Neural crest cell (in vitro differentiated cells): ENCODE data around the gene MAGOH. TPM values are rescaled to one million over a fixed set of nuclear protein-coding genes. Genes with fewer than 3 reads are reported as not detected.

Experiments used
- DNase-seq: peaks from one replicate; pipeline ENCODE4 v3.0.0; 2021; ENCODE audit warnings: low read depth, mixed read lengths, low spot score
- H3K27ac Mint-ChIP-seq: one replicate; pipeline ENCODE4 v1.8.0; 2021; ENCODE audit warnings: mild to moderate bottlenecking, mixed read lengths; ENCODE audit not compliant: unreplicated experiment
- H3K27me3 Mint-ChIP-seq: 2 replicates; pipeline ENCODE4 v1.8.0; 2021; ENCODE audit warnings: low read depth, mild to moderate bottlenecking, mixed read lengths
- H3K36me3 Mint-ChIP-seq: 2 replicates; pipeline ENCODE4 v1.8.0; 2021; ENCODE audit warnings: low read depth, mild to moderate bottlenecking, mixed read lengths
- H3K4me1 Mint-ChIP-seq: 2 replicates; pipeline ENCODE4 v1.8.0; 2021; ENCODE audit warnings: mixed read lengths
- H3K4me3 Mint-ChIP-seq: one replicate; pipeline ENCODE4 v1.8.0; 2021; ENCODE audit warnings: mild to moderate bottlenecking, mixed read lengths
- H3K9me3 Mint-ChIP-seq: 2 replicates; pipeline ENCODE4 v1.8.0; 2021; ENCODE audit warnings: mixed read lengths
- CTCF ChIP-seq: fragments of 200-600 bp; sonication (generic); conservative IDR thresholded peaks from 2 replicates; pipeline ENCODE4 v1.5.0; 2021; ENCODE audit warnings: antibody characterized with exemption, mild to moderate bottlenecking
- total RNA-seq: library from RNA; stranded (reverse); gene quantifications from 2 replicates; pipeline ENCODE4 v1.2.1, GENCODE V29; 2021

Gene MAGOH
- total RNA-seq, 1 donor from 2014 or later: 76.6 TPM

- Mint-ChIP-seq H3K27ac (peak overlapping the region; percentile 16), H3K36me3 (peaks cover 16% of the 10 kb centered on the region), H3K27me3 (no peaks in the 10 kb centered on the region), H3K4me3 (peak overlapping the region; percentile 92), H3K4me1 (peaks cover 26% of the 10 kb centered on the region), H3K9me3 (no peaks in the 10 kb centered on the region)
- no peak for DNase-seq
- TF ChIP-seq CTCF: no peak
These were observed 40.1 kb downstream of the MAGOH start for GRCh38 chr1:53198241-53198651.

- Mint-ChIP-seq H3K4me1 (peaks cover 26% of the 10 kb centered on the region), H3K9me3 (no peaks in the 10 kb centered on the region), H3K27me3 (no peaks in the 10 kb centered on the region), H3K4me3 (peak overlapping the region; percentile 92), H3K36me3 (peaks cover 9% of the 10 kb centered on the region), H3K27ac (peak overlapping the region; percentile 96)
- no peak for DNase-seq
- TF ChIP-seq CTCF: no peak
These were observed 40.8 kb downstream of the MAGOH start for GRCh38 chr1:53197291-53198200.

GRCh38 chr1:53196485-53197290, 41.6 kb downstream of the MAGOH start, which contains the start of gene CPT2:
TSS of gene CPT2 (plus strand) at chr1:53196824. CDS start at chr1:53196944, 120 bp downstream.
- Mint-ChIP-seq H3K9me3 (no peaks in the 10 kb centered on the region), H3K4me3 (peak within 1 kb of the TSS; percentile 92), H3K36me3 (peaks cover 7% of the 10 kb centered on the region), H3K27ac (peak within 1 kb of the TSS; percentile 96), H3K27me3 (no peaks in the 10 kb centered on the region), H3K4me1 (peaks cover 26% of the 10 kb centered on the region)
- DNase-seq: peak; percentile 80
- TF ChIP-seq CTCF: no peak

GRCh38 chr1:53196017-53196484, 42.3 kb downstream of the MAGOH start:
- no peaks in the 10 kb centered on the region for H3K9me3 Mint-ChIP-seq
- H3K27me3 Mint-ChIP-seq: no peaks in the 10 kb centered on the region
- no peak for DNase-seq
- H3K4me3 Mint-ChIP-seq: peak overlapping the region; percentile 85
- H3K27ac Mint-ChIP-seq: peak overlapping the region; percentile 27
- H3K4me1 Mint-ChIP-seq: peaks cover 26% of the 10 kb centered on the region
- TF ChIP-seq CTCF: no peak
- peaks cover 5% of the 10 kb centered on the region for H3K36me3 Mint-ChIP-seq

GRCh38 chr1:53195246-53196016, 42.9 kb downstream of the MAGOH start:
- H3K27me3 Mint-ChIP-seq: no peaks in the 10 kb centered on the region
- H3K36me3 Mint-ChIP-seq: no peaks in the 10 kb centered on the region
- TF ChIP-seq CTCF: no peak
- H3K4me1 Mint-ChIP-seq: peaks cover 26% of the 10 kb centered on the region
- peak overlapping the region; percentile 67 for H3K4me3 Mint-ChIP-seq
- H3K9me3 Mint-ChIP-seq: no peaks in the 10 kb centered on the region
- H3K27ac Mint-ChIP-seq: no peak overlapping the region
- no peak for DNase-seq
